ENCODE results near the gene NSMCE1.

NSMCE1 gene

GRCh38 chr16:27226476-27226875 is 42.1 kb downstream of the NSMCE1 start:
- Histone ChIP-seq H3K79me2 (ENCODE audit: low read length) (no peaks in the 10 kb centered on the region), H3K4me3 (ENCODE audit: low read length) (peak overlapping the region; percentile 56), H2AFZ (ENCODE audit: low read length) (peak overlapping the region; percentile 56), H3K36me3 (replicated peaks; ENCODE audit: insufficient read depth, low read length) (no peaks in the 10 kb centered on the region), H3K9ac (ENCODE audit: low read length) (peak overlapping the region; percentile 50), H3K4me1 (ENCODE audit: low read length) (peaks cover 37% of the 10 kb centered on the region), H3K27ac (ENCODE audit: low read length) (peak overlapping the region; percentile 91), H3K9me2 (replicated peaks; ENCODE audit: insufficient read depth, low read length) (no peaks in the 10 kb centered on the region), H3K9me3 (replicated peaks; ENCODE audit: insufficient read depth, low read length) (no peaks in the 10 kb centered on the region), H3F3A (ENCODE audit: insufficient read depth, low read length) (peaks cover 28% of the 10 kb centered on the region), H3K4me2 (ENCODE audit: low read depth, low read length) (peak overlapping the region; percentile 98), H3K27me3 (replicated peaks; ENCODE audit: insufficient read depth, low read length) (no peaks in the 10 kb centered on the region), H4K20me1 (ENCODE audit: insufficient read depth, low read length) (no peaks in the 10 kb centered on the region)
- no peak for TF ChIP-seq CTCF (IDR thresholded peaks at IDR 0.05; ENCODE audit: low read length)
- no peak for TF ChIP-seq EZH2 (optimal IDR thresholded peaks at IDR 0.05; ENCODE audit: low read depth, low read length)
- no peak for TF ChIP-seq EZH2phosphoT487 (IDR thresholded peaks at IDR 0.05; ENCODE audit: low read length)
- DNase-seq, result peak; percentile 9

- peak overlapping the region; percentile 91 for H3K27ac ChIP-seq (ENCODE audit: low read length)
- TF ChIP-seq CTCF (IDR thresholded peaks at IDR 0.05; ENCODE audit: low read length) (peak; percentile 48), EZH2 (optimal IDR thresholded peaks at IDR 0.05; ENCODE audit: low read depth, low read length) (no peak), EZH2phosphoT487 (IDR thresholded peaks at IDR 0.05; ENCODE audit: low read length) (no peak)
- H3F3A ChIP-seq (ENCODE audit: insufficient read depth, low read length), result peaks cover 21% of the 10 kb centered on the region
- peak overlapping the region; percentile 56 for H2AFZ ChIP-seq (ENCODE audit: low read length)
- peak overlapping the region; percentile 56 for H3K4me3 ChIP-seq (ENCODE audit: low read length)
- peak overlapping the region; percentile 98 for H3K4me2 ChIP-seq (ENCODE audit: low read depth, low read length)
- peak overlapping the region; percentile 50; the same call in 1 of the 2 replicates for H3K9ac ChIP-seq (ENCODE audit: low read length)
- H3K27me3 ChIP-seq (replicated peaks; ENCODE audit: insufficient read depth, low read length), result no peaks in the 10 kb centered on the region
- peak; percentile 94 for DNase-seq
- H3K9me2 ChIP-seq (replicated peaks; ENCODE audit: insufficient read depth, low read length), result no peaks in the 10 kb centered on the region
- H3K79me2 ChIP-seq (ENCODE audit: low read length), result no peaks in the 10 kb centered on the region
- no peaks in the 10 kb centered on the region for H3K9me3 ChIP-seq (replicated peaks; ENCODE audit: insufficient read depth, low read length)
- no peaks in the 10 kb centered on the region for H4K20me1 ChIP-seq (ENCODE audit: insufficient read depth, low read length)
- peaks cover 29% of the 10 kb centered on the region for H3K4me1 ChIP-seq (ENCODE audit: low read length)
- H3K36me3 ChIP-seq (replicated peaks; ENCODE audit: insufficient read depth, low read length), result no peaks in the 10 kb centered on the region
Measured at GRCh38 chr16:27225536-27226360, 42.8 kb downstream of the NSMCE1 start.

- no peak for DNase-seq
- no peaks in the 10 kb centered on the region for H3K9me2 ChIP-seq (replicated peaks; ENCODE audit: insufficient read depth, low read length)
- no peaks in the 10 kb centered on the region for H3K79me2 ChIP-seq (ENCODE audit: low read length)
- no peaks in the 10 kb centered on the region for H3K27me3 ChIP-seq (replicated peaks; ENCODE audit: insufficient read depth, low read length)
- no peaks in the 10 kb centered on the region for H4K20me1 ChIP-seq (ENCODE audit: insufficient read depth, low read length)
- no peak overlapping the region for H3K9ac ChIP-seq (ENCODE audit: low read length)
- 0 out of 2 replicates have a peak overlapping the region, but pooled peaks have one; percentile 56 for H2AFZ ChIP-seq (ENCODE audit: low read length)
- no peaks in the 10 kb centered on the region for H3K36me3 ChIP-seq (replicated peaks; ENCODE audit: insufficient read depth, low read length)
- H3K27ac ChIP-seq (ENCODE audit: low read length), result peak overlapping the region; percentile 91; the same call in 1 of the 2 replicates
- H3F3A ChIP-seq (ENCODE audit: insufficient read depth, low read length), result peaks cover 21% of the 10 kb centered on the region
- H3K4me3 ChIP-seq (ENCODE audit: low read length), result no peak overlapping the region
- TF ChIP-seq CTCF (IDR thresholded peaks at IDR 0.05; ENCODE audit: low read length) (no peak), EZH2phosphoT487 (IDR thresholded peaks at IDR 0.05; ENCODE audit: low read length) (no peak), EZH2 (optimal IDR thresholded peaks at IDR 0.05; ENCODE audit: low read depth, low read length) (no peak)
- peaks cover 27% of the 10 kb centered on the region for H3K4me1 ChIP-seq (ENCODE audit: low read length)
- no peaks in the 10 kb centered on the region for H3K9me3 ChIP-seq (replicated peaks; ENCODE audit: insufficient read depth, low read length)
- peak overlapping the region; percentile 98; the same call in 1 of the 2 replicates for H3K4me2 ChIP-seq (ENCODE audit: low read depth, low read length)
Measured at GRCh38 chr16:27224741-27225300, 43.8 kb downstream of the NSMCE1 start.
